DND-41 (cell line): ENCODE measurements around the gene ADAMTS9.

Source experiments
- EZH2 ChIP-seq: IDR thresholded peaks from 3 replicates; pipeline ENCODE4 v1.6.1; 2012; ENCODE audit warnings: borderline replicate concordance, low read depth, mild to moderate bottlenecking, moderate library complexity, low read length, inconsistent platforms; ENCODE audit not compliant: severe bottlenecking
- TF ChIP-seq, protein P1 (sequence below): IDR thresholded peaks from 2 replicates; pipeline ENCODE4 v1.5.1; 2012; ENCODE audit warnings: borderline replicate concordance, low read length, moderate library complexity, mild to moderate bottlenecking; ENCODE audit not compliant: poor library complexity, severe bottlenecking; ENCODE audit errors: extremely low read depth

DNA sequence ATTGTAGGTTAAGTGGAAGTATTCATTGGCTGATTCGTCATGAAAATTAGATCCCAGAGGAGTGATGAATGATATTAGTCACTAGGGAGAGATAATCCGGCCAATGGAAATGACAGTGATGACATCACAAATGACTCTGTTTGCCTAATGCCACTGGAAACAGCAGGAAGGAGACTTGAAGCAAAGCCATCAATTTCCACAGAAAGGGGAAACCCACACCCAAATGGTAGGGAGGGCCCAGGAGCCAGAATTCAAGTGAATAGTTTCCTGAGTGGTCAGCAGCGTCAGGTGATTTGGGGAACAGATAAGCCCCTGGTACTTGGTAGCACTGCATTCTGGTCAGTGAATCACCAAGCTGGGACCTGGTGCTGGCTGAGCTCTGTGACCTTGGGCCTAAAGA, 3.3 kb upstream of the ADAMTS9 start:
- TF ChIP-seq, protein P1, sequence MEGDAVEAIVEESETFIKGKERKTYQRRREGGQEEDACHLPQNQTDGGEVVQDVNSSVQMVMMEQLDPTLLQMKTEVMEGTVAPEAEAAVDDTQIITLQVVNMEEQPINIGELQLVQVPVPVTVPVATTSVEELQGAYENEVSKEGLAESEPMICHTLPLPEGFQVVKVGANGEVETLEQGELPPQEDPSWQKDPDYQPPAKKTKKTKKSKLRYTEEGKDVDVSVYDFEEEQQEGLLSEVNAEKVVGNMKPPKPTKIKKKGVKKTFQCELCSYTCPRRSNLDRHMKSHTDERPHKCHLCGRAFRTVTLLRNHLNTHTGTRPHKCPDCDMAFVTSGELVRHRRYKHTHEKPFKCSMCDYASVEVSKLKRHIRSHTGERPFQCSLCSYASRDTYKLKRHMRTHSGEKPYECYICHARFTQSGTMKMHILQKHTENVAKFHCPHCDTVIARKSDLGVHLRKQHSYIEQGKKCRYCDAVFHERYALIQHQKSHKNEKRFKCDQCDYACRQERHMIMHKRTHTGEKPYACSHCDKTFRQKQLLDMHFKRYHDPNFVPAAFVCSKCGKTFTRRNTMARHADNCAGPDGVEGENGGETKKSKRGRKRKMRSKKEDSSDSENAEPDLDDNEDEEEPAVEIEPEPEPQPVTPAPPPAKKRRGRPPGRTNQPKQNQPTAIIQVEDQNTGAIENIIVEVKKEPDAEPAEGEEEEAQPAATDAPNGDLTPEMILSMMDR = no peak
- no peak for TF ChIP-seq EZH2
